Measurements from ENCODE around the gene ACLY.
A peak's percentile ranks its signal among the peaks of the same experiment; 100 is the strongest.
"Not testable (repeated sequence)": the region's sequence is repeated elsewhere in the genome, so short reads cannot be mapped to it uniquely, and the experiment has no call there.

Gene ACLY

GRCh38 chr17:41939044-41939692, 20.4 kb upstream of the ACLY start:
- DNase-seq (ENCODE audit: low spot score): no peak

- no peak for DNase-seq (ENCODE audit: low spot score)
Observed at GRCh38 chr17:41937970-41938954, 19.5 kb upstream of the ACLY start.

DNA sequence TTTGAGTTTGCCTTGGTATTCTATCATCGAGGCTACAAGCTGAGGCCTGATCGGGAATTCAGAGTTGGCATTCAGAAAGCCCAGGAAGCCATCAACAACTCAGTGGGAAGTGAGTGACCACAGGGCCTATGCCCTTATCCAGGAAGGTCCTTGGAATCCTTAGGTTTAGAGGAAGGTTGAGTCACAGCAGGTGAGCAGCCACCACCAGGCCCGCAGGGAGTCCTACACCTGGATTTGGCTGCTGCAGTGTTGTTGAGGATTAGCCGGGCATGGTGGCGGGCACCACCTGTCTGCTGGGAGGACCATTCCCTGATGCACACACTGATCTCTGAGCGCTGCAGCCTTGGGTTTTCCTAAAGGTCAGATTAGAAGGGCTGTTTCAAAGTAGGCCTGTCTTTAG, 16.9 kb upstream of the ACLY start:
- DNase-seq (ENCODE audit: low spot score): no peak

- DNase-seq (ENCODE audit: low spot score): no peak
Observed at GRCh38 chr17:41932816-41933389, 14.2 kb upstream of the ACLY start.

DNA sequence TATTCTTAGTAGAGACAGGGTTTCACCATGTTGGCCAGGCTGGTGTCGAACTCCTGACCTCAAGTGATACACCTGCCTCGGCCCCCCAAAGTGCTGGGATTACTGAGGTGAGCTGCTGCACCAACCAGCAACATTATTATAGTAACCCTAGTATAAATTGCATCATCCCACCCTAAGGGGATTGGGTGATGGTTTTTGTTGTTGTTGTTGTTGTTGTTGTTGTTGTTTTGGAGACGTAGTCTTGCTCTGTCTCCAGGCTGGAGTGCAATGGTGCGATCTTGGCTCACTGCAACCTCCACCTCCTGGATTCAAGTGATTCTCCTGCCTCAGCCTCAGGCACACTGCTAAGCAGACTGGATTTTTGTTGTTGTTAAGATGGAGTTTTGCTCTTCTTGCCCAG, 13.0 kb upstream of the ACLY start:
- DNase-seq (ENCODE audit: low spot score): not testable (repeated sequence)

DNA sequence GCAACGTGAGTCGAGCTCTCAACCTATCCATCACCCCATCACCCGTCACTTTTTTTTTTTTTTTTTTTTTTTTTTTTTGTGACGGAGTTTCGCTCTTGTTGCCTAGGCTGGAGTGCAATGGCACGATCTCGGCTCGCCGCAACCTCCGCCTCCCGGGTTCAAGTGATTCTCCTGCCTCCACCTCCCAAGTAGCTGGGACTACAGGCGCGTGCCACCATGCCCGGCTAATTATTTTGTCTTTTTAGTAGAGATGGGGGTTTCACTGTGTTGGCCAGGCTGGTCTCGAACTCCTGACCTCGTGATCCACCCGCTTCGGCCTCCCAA, 12.0 kb upstream of the ACLY start:
- not testable (repeated sequence) for DNase-seq (ENCODE audit: low spot score)

- DNase-seq (ENCODE audit: low spot score): peak; percentile 96
Observed at GRCh38 chr17:41930009-41930832, 11.5 kb upstream of the ACLY start, which contains the start of gene ODAD4. TSS of gene ODAD4 (plus strand) at chr17:41930617. CDS start at chr17:41930724, 107 bp downstream.

GRCh38 chr17:41928693-41929251, 10.0 kb upstream of the ACLY start:
- no peak for DNase-seq (ENCODE audit: low spot score)

DNA sequence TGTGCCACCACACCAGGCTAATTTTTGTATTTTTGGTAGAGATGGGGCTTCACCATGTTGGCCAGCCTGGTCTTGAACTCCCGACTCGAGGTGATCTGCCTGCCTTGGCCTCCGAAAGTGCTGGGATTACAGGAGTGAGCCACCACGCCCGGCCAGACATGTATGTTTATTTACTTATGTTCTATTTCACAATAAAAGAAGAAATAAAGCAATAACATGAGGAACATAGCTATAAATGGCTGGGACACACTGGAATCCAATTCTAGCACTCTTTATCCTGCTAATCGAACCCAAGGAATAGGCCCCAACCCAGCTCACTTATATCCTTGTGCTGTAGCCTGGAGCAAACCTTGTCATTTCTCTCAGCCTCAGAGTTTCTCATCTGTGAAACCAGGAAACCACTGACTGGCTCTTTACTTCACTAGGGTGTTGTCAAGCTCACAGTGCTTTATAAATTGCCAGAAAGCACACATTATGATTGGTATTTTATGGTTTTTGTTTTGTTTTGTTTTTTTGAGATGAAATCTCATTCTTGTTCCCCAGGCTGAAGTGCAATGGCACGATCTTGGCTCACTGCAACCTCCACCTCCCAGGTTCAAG, 7.3 kb upstream of the ACLY start:
- DNase-seq (ENCODE audit: low spot score): no peak

DNA sequence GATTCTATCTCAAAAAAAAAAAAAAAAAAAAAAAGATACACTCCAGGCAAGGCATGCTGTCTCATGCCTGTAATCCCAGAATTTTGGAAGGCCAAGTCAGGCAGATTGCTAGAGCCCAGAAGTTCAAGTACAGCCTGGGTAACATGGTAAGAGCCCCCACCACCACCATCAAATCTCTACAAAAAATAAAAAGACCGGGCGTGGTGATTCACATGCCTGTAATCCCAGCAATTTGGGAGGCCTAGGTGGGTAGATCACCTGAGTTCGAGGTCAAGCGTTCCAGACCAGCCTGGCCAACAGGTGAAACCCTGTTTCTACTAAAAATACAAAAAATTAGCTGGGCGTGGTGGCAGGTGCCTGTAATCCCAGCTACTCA, 1.8 kb upstream of the ACLY start:
- no peak for DNase-seq (ENCODE audit: low spot score)

- no peak for DNase-seq (ENCODE audit: low spot score)
Observed at GRCh38 chr17:41919840-41920579, 1.3 kb upstream of the ACLY start.

- DNase-seq (ENCODE audit: low spot score): peak; percentile 59
Observed at GRCh38 chr17:41919165-41919817, 540 bp upstream of the ACLY start.

DNA sequence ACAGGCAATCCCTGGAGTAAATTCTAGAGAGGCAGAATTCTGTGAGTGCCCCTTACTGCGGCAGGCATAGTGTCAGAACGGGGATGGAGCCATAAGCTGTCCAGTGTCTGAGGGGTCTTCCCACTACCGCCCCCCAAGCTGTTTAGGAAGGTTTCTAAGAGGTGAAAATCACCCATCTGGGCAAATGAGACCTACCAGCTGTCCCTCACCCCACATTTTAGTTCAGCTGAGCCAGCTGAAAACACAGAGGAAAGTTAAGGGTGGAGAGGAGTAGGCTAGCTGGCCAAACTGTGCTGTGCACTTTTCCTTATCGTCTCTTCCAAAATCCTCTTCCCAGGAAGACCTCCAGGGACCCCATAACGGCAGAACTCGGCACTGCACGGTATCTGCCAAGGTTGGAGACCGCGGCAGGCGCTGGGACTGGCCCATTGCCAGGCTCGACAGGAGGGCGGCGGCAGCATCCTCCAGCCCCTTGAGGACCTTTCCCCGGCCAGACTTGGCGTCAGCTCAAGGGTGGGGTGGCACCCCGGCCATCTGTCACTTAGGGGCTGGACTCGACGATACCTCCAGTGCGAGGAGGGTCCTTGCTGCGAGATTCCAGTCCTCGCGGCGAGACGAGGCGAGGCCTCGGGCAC, 955 bp downstream of the ACLY start:
- peak; percentile 14 for DNase-seq (ENCODE audit: low spot score)

DNA sequence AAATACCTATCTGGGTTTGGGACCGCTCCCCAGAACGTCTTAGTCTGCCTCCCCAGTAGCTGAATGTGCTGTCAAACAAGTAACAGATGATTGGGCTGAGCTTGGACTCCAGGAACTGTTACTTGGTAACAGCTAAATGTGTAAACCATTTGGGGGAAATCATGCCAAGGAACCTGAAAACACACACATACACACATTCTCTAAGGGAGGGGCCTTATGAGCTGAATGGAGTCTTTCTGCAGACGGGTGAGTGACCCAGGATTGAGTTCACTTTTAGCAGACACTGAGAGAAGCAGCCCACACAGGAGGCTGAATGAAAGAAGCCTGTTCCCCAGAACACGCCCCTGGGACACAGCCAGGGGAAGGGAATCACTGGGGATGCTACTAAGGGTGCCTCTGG, 1.6 kb downstream of the ACLY start:
- DNase-seq (ENCODE audit: low spot score): no peak

GRCh38 chr17:41915566-41915965, 3.2 kb downstream of the ACLY start:
- DNase-seq (ENCODE audit: low spot score): no peak

DNA sequence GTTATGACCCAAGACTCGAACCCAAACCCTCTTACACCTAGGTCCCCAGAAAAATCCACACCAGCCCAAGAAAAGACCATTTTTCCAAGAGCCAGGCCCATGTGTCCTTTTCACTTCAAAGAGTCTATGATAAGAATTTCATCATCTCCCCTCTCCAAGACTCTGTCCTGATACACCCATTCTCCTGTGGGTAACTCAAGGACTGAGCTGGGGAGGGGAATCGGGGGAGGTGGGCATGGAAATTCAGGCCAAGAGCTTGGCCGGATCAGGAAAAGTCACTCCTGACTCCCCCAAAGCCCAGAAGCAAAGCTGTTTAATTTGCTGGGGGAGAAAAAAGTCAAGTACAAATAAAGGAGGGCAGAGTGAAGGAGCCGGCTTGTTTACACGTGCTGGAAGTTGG, 3.7 kb downstream of the ACLY start:
- DNase-seq (ENCODE audit: low spot score): no peak

DNA sequence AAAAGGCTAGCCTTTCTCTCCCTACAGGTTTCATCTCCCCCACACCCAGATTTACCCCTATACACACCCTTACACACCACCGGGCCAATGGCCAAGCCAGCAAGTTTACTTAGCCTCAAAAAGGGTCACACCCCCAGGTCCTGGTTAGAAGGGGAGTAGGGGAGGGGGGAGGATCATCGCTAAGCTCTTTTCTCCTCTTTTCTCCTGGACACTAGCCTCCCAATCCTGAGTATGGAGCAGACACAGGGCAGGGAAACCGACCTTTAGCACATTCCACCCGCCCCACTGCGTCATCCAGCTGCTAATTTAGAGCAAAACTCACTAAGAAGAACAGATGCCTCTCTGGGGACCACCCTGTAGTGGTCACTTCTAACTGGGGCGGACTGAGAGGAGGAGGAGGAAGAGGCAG, 4.4 kb downstream of the ACLY start:
- no peak for DNase-seq (ENCODE audit: low spot score)

- DNase-seq (ENCODE audit: low spot score): no peak
Observed at GRCh38 chr17:41913798-41914197, 5.0 kb downstream of the ACLY start.

- DNase-seq (ENCODE audit: low spot score): no peak
Observed at GRCh38 chr17:41912925-41913324, 5.8 kb downstream of the ACLY start.
